Prostate gland (tissue), 2 donors: Measurements from ENCODE around the gene CCDC136.

Experiments
- CTCF ChIP-seq, 4 experiments: fragments of 200-600 bp in 2 of 4; fragments of 450-650 bp in 2 of 4; sonication (generic) in 2 of 4; IDR thresholded peaks; 1 replicate in 3 of 4; 2 replicates in 1 of 4; pipeline ENCODE4 v1.5.1; 2016 to 2019; ENCODE audit warnings: antibody characterized with exemption in 4 of 4, mild to moderate bottlenecking in 2 of 4, moderate library complexity in 2 of 4
- POLR2AphosphoS5 ChIP-seq: sonication (generic); formaldehyde crosslinking; IDR thresholded peaks from one replicate; pipeline ENCODE4 v1.6.1; 2017; ENCODE audit warnings: antibody characterized with exemption

GRCh38 chr7:128837521-128837921 lies 45.8 kb downstream of the CCDC136 start:
- no peak for TF ChIP-seq CTCF (IDR thresholded peaks at IDR 0.05)
- TF ChIP-seq POLR2AphosphoS5: no peak
